Fibroblast of lung (primary cell): ENCODE results near the gene PSG3.
"Not testable (repeated sequence)": the region's sequence is repeated elsewhere in the genome, so short reads cannot be mapped to it uniquely, and the experiment has no call there.

Experiments used
- EZH2 ChIP-seq: IDR thresholded peaks from 2 replicates; pipeline ENCODE4 v1.5.1; 2012; ENCODE audit warnings: low read length, control low read depth, mild to moderate bottlenecking; ENCODE audit errors: missing control alignments
- TF ChIP-seq, protein P1 (sequence below), 2 donors: IDR thresholded peaks in 1 of 2; conservative IDR thresholded peaks in 1 of 2; 1 replicate in 1 of 2; 2 replicates in 1 of 2; pipeline ENCODE4 v1.5.1; 2011 to 2012; ENCODE audit warnings: low read length in 2 of 2, control low read depth in 1 of 2, inconsistent platforms in 1 of 2, low read depth in 1 of 2, mild to moderate bottlenecking in 1 of 2

DNA sequence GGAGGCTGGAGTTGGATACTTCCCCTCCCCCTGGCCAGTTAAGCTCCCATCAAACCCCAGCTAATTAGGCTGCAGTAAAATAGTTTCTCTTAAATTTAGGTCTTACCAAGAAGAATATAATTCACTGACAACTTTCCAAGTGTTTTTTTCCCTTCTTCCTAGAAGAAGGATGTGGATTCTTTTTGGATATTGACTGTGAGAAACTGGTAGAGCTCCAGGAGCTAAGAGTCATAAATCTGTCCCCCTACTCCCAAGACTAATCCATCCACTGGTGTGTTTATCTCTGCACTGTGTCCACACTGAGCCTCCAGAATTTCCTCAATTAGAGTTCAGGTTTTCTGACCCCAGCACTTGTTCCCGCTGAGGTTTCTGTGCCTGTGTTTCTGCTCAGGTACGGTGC is 47.5 kb upstream of the PSG3 start:
- TF ChIP-seq, protein P1, sequence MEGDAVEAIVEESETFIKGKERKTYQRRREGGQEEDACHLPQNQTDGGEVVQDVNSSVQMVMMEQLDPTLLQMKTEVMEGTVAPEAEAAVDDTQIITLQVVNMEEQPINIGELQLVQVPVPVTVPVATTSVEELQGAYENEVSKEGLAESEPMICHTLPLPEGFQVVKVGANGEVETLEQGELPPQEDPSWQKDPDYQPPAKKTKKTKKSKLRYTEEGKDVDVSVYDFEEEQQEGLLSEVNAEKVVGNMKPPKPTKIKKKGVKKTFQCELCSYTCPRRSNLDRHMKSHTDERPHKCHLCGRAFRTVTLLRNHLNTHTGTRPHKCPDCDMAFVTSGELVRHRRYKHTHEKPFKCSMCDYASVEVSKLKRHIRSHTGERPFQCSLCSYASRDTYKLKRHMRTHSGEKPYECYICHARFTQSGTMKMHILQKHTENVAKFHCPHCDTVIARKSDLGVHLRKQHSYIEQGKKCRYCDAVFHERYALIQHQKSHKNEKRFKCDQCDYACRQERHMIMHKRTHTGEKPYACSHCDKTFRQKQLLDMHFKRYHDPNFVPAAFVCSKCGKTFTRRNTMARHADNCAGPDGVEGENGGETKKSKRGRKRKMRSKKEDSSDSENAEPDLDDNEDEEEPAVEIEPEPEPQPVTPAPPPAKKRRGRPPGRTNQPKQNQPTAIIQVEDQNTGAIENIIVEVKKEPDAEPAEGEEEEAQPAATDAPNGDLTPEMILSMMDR (conservative IDR thresholded peaks at IDR 0.05 in 1 of 2, IDR thresholded peaks at IDR 0.05 in 1 of 2; ENCODE audit: low read depth in 1 of 2, low read length in 2 of 2), result not testable (repeated sequence)
- not testable (repeated sequence) for TF ChIP-seq EZH2
